ENCODE results near the gene AKR1C4.

Gene AKR1C4

DNA sequence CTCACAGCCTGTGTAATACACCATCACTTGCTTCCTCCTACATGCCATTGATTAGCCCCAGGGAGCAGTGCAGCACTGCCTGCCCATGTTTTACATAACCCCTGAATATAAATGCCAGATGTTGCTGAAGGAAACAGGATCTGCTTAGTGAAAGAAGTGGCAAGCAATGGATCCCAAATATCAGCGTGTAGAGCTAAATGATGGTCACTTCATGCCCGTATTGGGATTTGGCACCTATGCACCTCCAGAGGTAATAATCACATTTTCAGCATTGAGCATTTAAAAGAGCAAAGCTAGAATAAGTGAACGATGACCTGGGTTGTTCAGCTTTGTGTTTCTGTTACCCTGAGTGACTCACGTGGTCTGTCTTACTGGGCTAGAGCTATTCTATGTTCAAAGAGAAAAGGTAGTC, at the start of gene AKR1C4:
Gene AKR1C4, plus strand, starts transcription at position 136 of the 412 bp plus-strand sequence. Its CDS starts 31 bp downstream, at position 167.
- no peaks in the 10 kb centered on the region for H3K36me3 ChIP-seq (ENCODE audit: insufficient read depth)
- H3K27ac ChIP-seq = no peak within 1 kb of the TSS
- H3K27me3 ChIP-seq (ENCODE audit: insufficient read depth, low read depth) = no peaks in the 10 kb centered on the region
- H3K79me2 ChIP-seq (ENCODE audit: insufficient read depth, low read depth) = no peaks in the 10 kb centered on the region
- TF ChIP-seq, protein P1, sequence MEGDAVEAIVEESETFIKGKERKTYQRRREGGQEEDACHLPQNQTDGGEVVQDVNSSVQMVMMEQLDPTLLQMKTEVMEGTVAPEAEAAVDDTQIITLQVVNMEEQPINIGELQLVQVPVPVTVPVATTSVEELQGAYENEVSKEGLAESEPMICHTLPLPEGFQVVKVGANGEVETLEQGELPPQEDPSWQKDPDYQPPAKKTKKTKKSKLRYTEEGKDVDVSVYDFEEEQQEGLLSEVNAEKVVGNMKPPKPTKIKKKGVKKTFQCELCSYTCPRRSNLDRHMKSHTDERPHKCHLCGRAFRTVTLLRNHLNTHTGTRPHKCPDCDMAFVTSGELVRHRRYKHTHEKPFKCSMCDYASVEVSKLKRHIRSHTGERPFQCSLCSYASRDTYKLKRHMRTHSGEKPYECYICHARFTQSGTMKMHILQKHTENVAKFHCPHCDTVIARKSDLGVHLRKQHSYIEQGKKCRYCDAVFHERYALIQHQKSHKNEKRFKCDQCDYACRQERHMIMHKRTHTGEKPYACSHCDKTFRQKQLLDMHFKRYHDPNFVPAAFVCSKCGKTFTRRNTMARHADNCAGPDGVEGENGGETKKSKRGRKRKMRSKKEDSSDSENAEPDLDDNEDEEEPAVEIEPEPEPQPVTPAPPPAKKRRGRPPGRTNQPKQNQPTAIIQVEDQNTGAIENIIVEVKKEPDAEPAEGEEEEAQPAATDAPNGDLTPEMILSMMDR (conservative IDR thresholded peaks at IDR 0.05; ENCODE audit: low read depth, low read length) = no peak
- H4K20me1 ChIP-seq (ENCODE audit: insufficient read depth) = no peaks in the 10 kb centered on the region
- no peak within 1 kb of the TSS for H3K4me3 ChIP-seq (IDR thresholded peaks at IDR 0.05; ENCODE audit: insufficient read depth, low read depth, low read length)
- no peak within 1 kb of the TSS for H2AFZ ChIP-seq (ENCODE audit: low read depth)
- H3K4me1 ChIP-seq (ENCODE audit: low read depth, poor library complexity, severe bottlenecking) = no peaks in the 10 kb centered on the region
- no peak within 1 kb of the TSS for H3K9ac ChIP-seq
- H3K4me2 ChIP-seq = no peak within 1 kb of the TSS

DNA sequence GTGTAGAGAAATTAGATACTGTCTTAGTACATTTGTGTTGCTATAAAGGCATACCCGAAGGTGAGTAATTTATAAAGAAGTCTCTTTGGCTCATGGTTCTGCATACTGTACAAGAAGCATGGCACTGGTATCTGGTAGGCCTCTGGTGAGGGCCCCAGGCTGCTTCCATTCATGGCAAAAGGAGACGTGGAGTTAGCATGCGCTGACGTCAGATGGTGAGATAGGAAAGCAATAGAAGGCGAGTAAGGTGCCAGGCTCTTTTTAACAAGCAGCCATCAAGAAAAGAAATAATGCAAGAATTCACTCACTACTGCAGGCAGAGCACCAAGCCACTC, 49.8 kb upstream of the AKR1C4 start:
- Histone ChIP-seq H3K79me2 (ENCODE audit: insufficient read depth, low read depth) (no peaks in the 10 kb centered on the region), H3K4me2 (no peak overlapping the region), H3K4me3 (IDR thresholded peaks at IDR 0.05; ENCODE audit: insufficient read depth, low read depth, low read length) (no peak overlapping the region), H4K20me1 (ENCODE audit: insufficient read depth) (no peaks in the 10 kb centered on the region), H3K36me3 (ENCODE audit: insufficient read depth) (no peaks in the 10 kb centered on the region), H3K27me3 (ENCODE audit: insufficient read depth, low read depth) (no peaks in the 10 kb centered on the region), H3K27ac (no peak overlapping the region), H3K4me1 (ENCODE audit: low read depth, poor library complexity, severe bottlenecking) (no peaks in the 10 kb centered on the region), H3K9ac (no peak overlapping the region), H2AFZ (ENCODE audit: low read depth) (no peak overlapping the region)
- TF ChIP-seq, protein P1 (conservative IDR thresholded peaks at IDR 0.05; ENCODE audit: low read depth, low read length) = no peak

DNA sequence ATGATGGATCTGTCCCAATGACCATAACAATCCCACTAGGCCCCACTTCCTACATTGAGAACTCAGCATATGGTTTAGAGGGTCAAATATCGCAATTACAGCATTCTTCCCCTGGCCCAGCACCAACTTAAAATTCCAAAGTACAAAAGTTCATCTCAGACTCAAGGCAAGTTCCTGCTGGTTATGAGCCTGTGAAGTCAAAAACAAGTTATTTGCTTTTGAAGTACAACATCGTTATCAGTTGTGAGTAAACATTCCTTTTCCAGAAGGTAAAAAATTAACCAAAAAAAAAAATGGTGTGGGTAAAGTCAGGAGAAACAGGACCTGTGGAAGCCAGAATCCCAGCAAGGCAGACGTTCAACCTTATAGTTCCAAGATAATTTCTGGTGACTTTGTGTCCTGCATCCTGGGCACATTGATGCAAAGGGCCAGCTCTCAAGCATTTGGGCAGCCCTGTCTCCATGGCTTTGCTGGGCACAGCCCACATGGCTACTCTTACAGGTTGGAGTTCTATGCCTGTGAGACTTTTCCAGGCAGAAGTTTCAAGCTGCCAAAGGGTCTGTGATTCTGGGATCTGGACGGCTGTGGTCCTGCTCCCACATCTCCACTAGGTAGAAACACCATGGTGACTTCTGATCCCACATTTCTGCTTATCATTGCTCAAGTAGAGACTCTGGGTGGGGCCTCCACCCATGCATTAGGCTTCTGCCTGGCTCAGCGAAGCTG, 49.2 kb upstream of the AKR1C4 start:
- Histone ChIP-seq H3K79me2 (ENCODE audit: insufficient read depth, low read depth) (no peaks in the 10 kb centered on the region), H3K27me3 (ENCODE audit: insufficient read depth, low read depth) (no peaks in the 10 kb centered on the region), H3K4me1 (ENCODE audit: low read depth, poor library complexity, severe bottlenecking) (no peaks in the 10 kb centered on the region), H2AFZ (ENCODE audit: low read depth) (no peak overlapping the region), H3K27ac (no peak overlapping the region), H3K4me2 (no peak overlapping the region), H3K9ac (no peak overlapping the region), H3K36me3 (ENCODE audit: insufficient read depth) (no peaks in the 10 kb centered on the region), H4K20me1 (ENCODE audit: insufficient read depth) (no peaks in the 10 kb centered on the region), H3K4me3 (IDR thresholded peaks at IDR 0.05; ENCODE audit: insufficient read depth, low read depth, low read length) (no peak overlapping the region)
- TF ChIP-seq, protein P1 (conservative IDR thresholded peaks at IDR 0.05; ENCODE audit: low read depth, low read length) = no peak

DNA sequence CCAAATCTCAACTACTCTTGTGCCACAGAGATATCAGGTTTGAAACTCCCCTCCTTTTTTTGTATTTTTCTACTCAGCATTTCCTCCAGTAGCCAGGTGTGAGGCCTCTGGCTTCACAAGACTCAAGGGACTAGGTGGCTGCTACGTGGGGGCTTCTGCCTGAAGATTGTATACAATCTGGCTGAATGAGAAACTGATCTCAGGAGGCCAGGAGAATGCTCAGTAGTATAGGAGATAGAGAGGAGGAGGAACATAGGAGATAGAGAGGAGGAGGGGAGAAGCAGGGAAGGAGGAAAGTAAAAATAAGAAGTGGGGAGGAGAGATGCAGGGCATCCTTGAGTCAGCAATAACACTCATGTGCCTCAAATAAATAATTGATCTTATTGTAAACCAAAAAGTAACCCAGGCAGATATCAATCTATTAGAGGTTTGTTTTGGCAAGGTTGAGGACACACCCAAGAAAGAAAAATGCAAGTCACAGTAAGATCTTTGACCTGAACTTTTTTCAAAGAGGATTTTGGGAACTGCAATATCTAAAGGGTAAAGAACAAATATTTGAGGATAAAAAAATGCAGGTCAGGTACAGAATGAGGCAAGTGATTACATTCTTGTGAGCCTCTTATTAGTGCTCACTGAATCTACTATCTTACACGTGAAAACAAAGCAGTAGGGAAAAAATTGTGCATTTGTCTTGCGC, 48.5 kb upstream of the AKR1C4 start:
- no peak overlapping the region for H3K9ac ChIP-seq
- H3K36me3 ChIP-seq (ENCODE audit: insufficient read depth) = no peaks in the 10 kb centered on the region
- H3K4me3 ChIP-seq (IDR thresholded peaks at IDR 0.05; ENCODE audit: insufficient read depth, low read depth, low read length) = no peak overlapping the region
- no peaks in the 10 kb centered on the region for H3K79me2 ChIP-seq (ENCODE audit: insufficient read depth, low read depth)
- no peak overlapping the region for H3K4me2 ChIP-seq
- H3K27ac ChIP-seq = no peak overlapping the region
- no peak overlapping the region for H2AFZ ChIP-seq (ENCODE audit: low read depth)
- H3K4me1 ChIP-seq (ENCODE audit: low read depth, poor library complexity, severe bottlenecking) = no peaks in the 10 kb centered on the region
- TF ChIP-seq, protein P1 (conservative IDR thresholded peaks at IDR 0.05; ENCODE audit: low read depth, low read length) = no peak
- no peaks in the 10 kb centered on the region for H4K20me1 ChIP-seq (ENCODE audit: insufficient read depth)
- no peaks in the 10 kb centered on the region for H3K27me3 ChIP-seq (ENCODE audit: insufficient read depth, low read depth)
